Eye (tissue), 1 donor: ENCODE results near the gene KISS1R.
"Not testable (repeated sequence)": the region's sequence is repeated elsewhere in the genome, so short reads cannot be mapped to it uniquely, and the experiment has no call there.

Source experiments
- DNase-seq: peaks from one replicate; pipeline ENCODE4 v3.0.0-alpha.2; 2015

KISS1R gene

DNA sequence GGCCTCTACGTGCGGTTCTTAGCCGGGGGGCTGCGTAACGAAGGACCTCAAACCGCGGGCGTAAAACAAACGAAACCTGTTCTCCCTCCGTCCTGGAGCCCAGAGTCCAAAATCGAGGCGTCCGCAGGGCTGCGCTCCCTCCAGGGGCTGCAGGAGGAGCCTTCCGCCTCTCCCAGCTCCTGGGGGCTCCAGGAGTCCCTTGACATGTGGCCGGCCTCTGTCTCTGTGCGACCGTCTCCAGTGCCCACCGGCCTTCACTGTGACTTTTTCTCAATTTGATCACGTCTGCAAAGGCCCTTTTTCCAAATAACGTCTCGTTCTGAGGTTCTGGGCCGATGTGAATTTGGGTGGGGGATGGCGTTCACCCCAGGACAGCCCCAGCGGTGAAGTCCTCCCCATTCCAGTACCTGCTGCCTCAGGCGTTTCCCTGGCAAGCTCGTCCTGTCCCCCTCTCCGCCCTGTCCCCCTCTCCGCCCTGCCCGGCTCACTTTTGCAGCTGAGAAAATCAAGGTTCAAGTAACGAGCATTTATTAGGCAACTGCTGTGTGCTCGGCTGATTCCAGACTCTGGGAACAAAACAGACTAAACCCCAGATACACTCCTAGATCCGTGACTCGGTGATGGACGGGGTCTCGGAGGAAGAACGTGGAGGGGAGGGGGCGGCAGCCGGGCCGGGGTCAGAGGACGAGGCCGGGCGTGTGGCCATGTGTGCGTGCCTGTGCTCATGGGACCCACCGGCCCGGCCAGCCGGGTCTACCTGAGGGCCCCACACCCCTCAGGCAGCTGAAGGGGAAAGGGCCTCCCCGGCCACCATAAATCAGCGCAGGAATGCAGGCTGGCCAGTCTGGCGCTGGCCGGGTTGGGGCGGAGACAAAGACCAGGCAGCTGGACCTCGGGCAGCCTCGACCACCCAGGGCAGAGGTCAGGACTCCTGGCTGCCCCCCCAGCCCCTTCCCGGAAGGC lies 39.0 kb downstream of the KISS1R start:
- DNase-seq = peak; percentile 82

DNA sequence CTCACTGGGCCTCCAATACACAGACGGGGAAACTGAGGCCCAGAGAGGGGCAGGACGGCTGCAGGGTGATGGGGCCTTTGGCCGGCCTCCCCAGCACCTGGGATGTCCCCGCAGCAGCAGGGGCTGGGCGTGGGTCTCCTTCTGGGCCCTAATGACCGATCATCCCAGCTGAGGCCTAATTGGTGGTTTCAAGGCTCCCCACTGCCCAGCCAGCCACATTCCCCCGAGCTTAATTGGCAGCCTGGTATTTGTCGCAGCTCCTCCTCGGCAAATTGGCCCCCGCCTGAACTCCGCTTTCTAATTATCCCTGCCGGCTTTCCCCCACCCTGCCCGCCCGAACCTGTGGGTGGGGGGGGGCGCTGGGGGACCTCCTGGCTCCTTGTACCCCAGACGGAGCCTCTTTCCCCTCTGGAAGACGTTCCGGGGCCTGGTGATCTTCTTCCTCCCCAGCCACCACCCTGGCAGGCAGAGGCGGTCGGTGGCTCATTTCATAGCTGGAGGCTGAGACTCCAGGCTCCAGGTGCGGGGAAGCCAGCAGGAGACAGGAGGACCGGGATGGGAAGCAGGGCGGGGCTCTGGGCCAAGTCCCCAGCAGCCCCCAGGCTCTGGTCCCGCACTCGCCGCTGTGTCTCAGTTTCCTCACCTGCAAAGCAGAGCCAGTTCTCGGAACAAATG lies 39.8 kb downstream of the KISS1R start:
- DNase-seq = peak; percentile 96

DNA sequence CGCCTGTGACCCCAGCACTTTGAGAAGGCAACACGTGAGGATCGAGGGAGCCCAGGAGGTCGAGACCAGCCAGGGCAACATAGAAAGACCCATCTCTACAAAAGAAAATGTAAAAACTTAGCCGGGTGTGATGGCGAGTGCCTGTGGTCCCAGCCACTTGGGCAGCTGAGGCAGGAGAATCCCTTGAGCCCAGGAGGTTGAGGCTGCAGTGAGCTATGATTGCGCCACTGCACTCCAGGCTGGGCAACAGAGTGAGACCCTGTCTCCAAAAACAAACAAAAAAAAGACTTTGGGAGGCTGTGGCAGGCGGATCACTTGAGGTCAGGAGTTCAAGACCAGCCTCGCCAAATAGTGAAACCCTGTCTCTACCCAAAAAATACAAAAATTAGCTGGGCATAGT lies 40.4 kb downstream of the KISS1R start:
- not testable (repeated sequence) for DNase-seq

DNA sequence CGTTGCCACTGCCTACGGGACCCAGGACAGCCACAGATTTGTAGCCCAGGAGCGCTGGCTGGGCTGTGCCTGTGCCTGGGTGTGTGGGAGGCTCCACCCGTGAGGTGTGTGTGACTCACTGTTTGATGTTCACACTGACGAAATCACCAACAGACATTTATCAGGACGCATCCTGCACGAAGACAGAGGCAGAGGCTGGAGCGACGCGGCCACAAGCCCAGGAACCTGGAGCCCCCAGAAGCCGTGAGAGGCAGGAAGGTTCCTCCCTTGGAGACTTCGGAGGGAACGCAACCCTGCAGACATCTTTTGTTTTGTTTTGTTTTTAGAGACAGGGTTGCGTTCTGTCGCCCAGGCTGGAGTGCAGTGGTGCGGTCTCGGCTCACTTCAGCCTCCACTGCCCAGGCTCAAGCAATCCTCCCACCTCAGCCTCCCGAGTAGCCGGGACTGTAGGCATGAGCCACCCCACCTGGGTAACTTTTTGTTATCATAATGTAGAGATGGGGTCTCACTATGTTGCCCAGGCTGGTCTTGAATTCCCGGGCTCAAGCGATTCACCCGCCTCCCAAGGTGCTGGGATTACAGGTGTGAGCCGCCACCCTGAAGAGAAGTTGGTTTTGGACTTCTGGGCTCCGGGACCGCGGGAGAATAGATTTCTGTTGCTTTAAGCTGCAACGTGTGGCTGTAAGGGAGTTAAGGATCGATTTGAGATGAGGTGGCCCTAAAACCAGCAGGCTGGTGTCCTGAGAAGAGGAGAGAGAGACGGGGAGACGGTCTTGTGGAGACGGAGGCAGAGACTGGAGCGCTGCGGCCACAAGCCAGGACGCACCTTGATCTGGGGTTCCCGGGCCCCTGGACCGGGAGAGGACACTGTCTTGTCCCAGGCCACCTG lies 42.1 kb downstream of the KISS1R start:
- DNase-seq = no peak

DNA sequence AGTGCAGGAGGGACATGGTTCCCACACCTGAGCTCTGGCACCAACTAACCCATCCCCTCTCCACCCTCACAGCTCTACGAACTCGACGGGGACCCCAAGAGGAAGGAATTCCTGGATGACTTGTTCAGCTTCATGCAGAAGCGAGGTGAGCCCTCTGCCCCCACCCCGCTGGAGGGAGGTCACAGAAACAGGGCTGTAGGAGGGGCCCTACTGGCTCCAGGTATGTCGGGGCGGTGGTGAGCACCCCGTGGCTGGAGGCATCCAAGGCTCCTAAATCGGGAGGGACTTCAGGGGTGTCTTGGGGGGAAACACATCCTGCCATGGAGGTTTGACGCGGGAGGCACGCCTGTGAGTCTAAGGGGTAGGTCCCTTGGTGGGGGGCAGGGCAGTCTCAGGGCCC lies 42.9 kb downstream of the KISS1R start:
- DNase-seq = no peak

DNA sequence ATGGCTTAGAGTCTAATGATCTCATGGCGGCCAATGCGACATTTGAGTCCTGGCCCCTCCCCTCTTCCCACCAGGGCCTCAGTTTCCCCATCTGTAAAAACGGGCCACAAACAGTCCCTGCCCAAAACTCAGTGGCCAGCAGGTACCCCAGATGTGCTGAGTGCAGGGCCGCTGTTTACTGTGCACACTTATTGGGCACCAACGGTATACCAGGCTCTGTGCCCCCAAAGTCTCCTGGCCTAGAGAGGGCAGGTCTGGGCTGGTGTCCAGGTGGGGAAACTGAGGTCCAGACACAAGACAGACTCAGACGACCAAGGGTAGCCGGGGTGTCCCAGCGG lies 43.4 kb downstream of the KISS1R start:
- DNase-seq = no peak

DNA sequence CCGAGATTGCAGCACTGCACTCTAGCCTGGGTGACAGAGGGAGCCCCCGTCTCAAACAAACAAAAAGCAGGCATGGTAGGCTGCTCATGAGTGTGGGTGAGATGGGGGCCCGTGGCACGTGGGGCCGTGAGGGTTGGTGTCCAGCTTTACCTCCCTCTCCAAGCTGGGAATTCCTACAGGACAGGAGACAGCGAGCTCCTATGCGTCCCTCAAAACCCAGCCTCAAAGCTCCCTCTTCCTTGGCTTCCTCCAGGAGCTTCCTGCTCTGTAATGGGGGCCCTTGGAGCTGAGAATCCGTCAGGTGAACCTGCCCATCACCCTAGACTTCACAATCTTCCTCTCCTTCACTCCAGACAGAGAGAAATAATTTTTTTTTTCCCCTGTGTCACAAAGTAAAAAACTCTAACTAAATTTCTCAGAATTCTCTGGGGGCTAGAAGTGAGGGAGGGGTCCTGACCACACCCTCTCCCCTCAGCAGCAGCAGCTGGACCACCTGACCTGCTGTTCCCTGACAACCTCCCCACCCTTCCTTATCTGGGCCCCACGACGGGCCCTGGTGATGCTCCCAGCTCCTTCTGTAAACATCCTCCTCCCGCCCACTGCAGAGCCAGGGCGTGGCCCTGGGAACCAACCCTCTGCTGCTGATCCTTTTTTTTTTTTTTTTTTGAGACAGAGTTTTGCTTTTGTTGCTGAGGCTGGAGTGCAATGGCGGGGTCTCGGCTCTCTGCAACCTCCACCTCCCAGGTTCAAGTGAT lies 44.9 kb downstream of the KISS1R start:
- DNase-seq = no peak

DNA sequence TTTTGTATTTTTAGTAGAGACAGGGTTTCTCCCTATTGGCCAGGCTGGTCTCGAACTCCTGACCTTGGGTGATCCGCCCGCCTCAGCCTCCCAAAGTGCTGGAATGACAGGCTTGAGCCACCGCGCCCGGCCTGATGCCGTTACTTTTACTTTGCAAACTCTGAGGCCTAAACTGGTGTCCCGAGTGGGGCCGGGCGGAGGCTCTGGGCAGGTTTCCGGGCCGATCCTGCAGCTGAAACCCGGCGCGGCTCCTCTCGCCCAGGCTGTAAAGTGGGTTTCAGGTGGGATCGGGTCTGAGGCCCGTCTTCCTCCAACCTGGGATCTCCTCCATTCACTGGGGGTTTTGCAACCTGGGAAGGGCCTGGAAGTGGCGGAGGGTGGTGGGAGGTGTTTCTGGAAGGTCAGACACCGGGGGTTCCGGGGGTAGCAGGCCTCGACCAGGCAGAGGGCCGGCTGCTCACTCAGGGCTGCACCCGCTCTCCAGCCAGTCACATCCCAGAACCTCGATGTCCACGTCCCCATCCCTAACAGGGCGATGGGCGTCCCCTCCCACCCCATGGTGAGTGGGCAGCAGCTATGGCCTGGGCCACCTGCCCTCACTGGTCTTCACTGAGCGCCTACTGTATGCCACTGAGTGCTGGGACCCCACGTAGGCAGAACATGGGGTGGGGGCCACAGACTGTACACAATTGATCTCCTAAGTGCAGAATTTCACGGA lies 45.7 kb downstream of the KISS1R start:
- no peak for DNase-seq

DNA sequence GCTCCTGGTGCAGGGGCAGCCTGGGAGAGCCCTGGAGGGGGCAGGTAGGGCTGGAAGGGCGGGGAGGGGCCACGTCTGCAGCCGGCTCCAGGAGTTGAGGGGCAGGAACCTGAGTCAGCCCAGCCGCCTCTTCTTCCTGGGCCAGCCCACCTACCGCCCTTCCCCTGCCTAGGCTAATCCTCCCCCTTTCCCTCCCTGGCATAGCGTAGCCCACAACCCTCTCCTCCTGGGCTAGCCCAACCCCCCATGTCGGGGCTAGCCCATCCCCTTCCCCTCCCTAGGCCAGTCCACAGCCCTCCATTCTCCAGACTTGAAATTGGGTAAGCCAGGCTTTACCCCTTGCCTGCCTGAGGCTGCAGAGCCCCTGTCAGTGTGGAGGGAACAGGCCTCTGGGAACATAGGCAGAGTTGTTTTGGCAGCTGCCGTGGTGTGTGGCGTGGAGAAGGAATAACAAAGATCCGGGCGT lies 46.4 kb downstream of the KISS1R start:
- no peak for DNase-seq

DNA sequence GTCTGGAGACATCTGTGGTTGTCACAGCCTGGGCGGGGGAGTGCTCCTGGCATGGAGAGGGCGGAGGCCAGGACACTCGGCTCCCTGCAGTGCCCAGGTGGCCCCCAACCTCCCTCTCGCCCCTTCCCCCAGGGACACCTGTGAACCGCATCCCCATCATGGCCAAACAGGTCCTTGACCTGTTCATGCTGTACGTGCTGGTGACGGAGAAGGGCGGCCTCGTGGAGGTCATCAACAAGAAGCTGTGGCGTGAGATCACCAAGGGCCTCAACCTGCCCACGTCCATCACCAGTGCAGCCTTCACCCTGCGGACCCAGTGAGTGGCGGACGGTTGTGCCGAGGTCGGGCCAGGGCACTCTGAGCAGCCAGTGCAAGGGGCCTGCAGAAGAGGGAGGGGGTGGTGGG lies 47.0 kb downstream of the KISS1R start:
- DNase-seq = no peak

DNA sequence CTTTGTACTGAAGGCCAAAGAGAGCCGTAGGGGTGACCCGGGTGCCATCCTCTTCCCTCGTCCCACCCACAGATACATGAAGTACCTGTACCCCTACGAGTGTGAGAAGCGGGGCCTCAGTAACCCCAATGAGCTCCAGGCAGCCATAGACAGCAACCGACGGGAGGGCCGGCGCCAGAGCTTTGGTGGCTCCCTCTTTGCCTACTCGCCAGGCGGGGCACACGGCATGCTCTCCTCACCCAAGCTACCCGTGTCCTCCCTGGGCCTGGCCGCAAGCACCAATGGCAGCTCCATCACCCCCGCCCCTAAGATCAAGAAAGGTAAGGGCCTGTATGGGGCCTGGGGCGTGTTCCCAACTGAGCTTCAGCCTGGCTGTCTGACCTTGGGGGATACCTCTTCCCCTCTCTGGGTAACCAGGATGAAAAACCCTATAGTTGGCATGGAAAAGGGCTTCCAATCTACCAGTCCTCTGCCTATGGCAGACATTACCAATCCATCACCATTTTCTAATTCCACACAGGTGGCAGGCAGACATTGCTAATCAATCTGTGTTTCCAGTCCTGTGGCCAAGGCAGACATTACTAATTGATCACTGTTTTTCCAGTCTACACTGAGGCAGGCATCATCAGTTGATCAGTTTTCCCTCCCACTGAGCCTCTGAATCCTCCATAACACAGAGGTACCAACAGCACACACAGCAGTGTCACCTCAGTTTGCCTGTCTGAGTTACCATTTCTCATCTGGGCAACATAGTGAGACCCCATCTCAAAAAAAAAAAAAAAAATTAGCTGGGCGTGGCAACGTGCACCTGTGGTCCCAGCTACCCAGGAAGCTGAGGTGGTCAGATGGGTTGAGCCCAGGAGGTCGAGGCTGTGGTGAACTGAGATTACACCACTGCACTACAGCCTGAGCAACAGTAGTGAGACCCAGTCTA lies 47.9 kb downstream of the KISS1R start:
- DNase-seq = no peak

DNA sequence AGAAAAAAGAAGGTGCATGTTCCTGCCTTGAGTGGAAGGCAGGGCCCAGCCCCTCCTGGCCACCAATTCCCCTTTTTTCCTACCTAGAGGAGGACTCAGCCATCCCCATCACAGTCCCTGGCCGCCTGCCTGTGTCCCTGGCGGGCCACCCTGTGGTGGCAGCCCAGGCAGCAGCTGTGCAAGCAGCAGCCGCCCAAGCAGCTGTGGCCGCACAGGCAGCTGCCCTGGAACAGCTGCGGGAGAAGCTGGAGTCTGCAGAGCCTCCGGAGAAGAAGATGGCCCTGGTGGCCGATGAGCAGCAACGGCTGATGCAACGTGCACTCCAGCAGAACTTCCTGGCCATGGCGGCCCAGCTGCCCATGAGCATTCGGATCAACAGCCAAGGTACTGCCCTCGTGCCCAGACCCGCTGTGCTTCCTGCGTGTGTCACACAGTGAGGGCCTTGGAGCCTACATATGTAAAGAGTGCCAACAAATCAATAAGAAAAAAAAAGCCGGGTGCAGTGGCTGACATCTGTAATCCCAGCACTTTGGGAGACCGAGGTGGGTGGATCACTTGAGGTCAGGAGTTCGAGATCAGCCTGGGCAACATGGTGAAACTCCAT lies 49.5 kb downstream of the KISS1R start:
- DNase-seq = no peak
